ENCODE data around the gene TRIML1.

- TF ChIP-seq GATA2 (IDR thresholded peaks at IDR 0.05; ENCODE audit: low read depth, low read length) (no peak), GATA3 (IDR thresholded peaks at IDR 0.05; ENCODE audit: low read depth, low read length) (no peak)
These were observed 36.0 kb downstream of the TRIML1 start for GRCh38 chr4:188175288-188175687.
